Measurements from ENCODE around the gene CSTF3. TPM values are rescaled to one million over a fixed set of nuclear protein-coding genes. Genes with fewer than 3 reads are reported as not detected.

CSTF3 gene
- total and polyA plus RNA-seq, 10 of the 15 experiments (the other 5 are each of a cell fraction or from before 2014, with no cell fraction given), result 25.4 to 63.5 (median 49.5) TPM

GRCh38 chr11:33086017-33086416 lies 75.3 kb downstream of the CSTF3 start (continued):
- TF ChIP-seq ZBTB40 (IDR thresholded peaks at IDR 0.05; ENCODE audit: borderline replicate concordance) (no peak), HDAC2 (IDR thresholded peaks at IDR 0.05) (no peak), ZNF622 (IDR thresholded peaks at IDR 0.05) (no peak), NFXL1 (IDR thresholded peaks at IDR 0.05; ENCODE audit: borderline replicate concordance) (no peak), NR2C2 (IDR thresholded peaks at IDR 0.05; ENCODE audit: borderline replicate concordance, control insufficient read depth, insufficient read length, low read depth) (no peak), CHD1 (IDR thresholded peaks at IDR 0.05; ENCODE audit: low read depth, low read length) (no peak)

GRCh38 chr11:33083918-33084317 lies 77.4 kb downstream of the CSTF3 start:
- ChIA-PET SMC1A (ENCODE audit: uncharacterized antibody, unreplicated experiment) (no interaction called here), CTCF (no interaction called here), RAD21 (ENCODE audit: unreplicated experiment) (no interaction called here), POLR2A (interaction anchor here (0.6 kb wide), 1 partner anchor 10 kb away, joined by 3 read pairs; no protein-coding TSS in a partner anchor)
- FAIRE-seq, result no peak
- DNase-seq (ENCODE audit: low read depth, low spot score), result no peak
- Histone ChIP-seq H3K27ac (ENCODE audit: control insufficient read depth, insufficient read depth) (no peak overlapping the region), H3K79me2 (ENCODE audit: control insufficient read depth, insufficient read depth, low read length) (no peaks in the 10 kb centered on the region), H3K4me2 (ENCODE audit: control insufficient read depth, insufficient read depth) (no peak overlapping the region), H4K20me1 (ENCODE audit: control insufficient read depth, insufficient read depth) (no peaks in the 10 kb centered on the region), H3K9me3 (replicated peaks; ENCODE audit: control insufficient read depth, insufficient read depth, low read length) (no peaks in the 10 kb centered on the region), H3K36me3 (ENCODE audit: control insufficient read depth in 2 of 2, insufficient read depth in 2 of 2, low read length in 1 of 2) (peaks cover 0 to 11% of the 10 kb centered on the region in 2 experiments; a peak in 3 of 4 replicates), H3K27me3 (replicated peaks in 1 of 2; ENCODE audit: control insufficient read depth in 2 of 2, insufficient read depth in 2 of 2, low read length in 1 of 2) (no peaks in the 10 kb centered on the region), H3K4me1 (ENCODE audit: control insufficient read depth, insufficient read depth, low read length) (no peaks in the 10 kb centered on the region), H3K4me3 (no peak overlapping the region), H3K9ac (ENCODE audit: control insufficient read depth, insufficient read depth, low read length) (no peak overlapping the region), H2AFZ (ENCODE audit: control insufficient read depth, low read depth, low read length) (no peak overlapping the region)
- no TSS peak for BruUV-seq (replicated peaks)
- intact Hi-C loops (cut with micrococcal nuclease; ENCODE audit: unreplicated experiment), result no loop called here
- 100% methylated on average over 1 of the region's 1 CpG for WGBS (ENCODE audit: insufficient coverage, insufficient replicate concordance, low lambda C conversion rate, missing lambda C conversion rate)
- in situ Hi-C loops (cut with MboI), result no loop called here
- no peak for ATAC-seq
- TF ChIP-seq BMI1 (IDR thresholded peaks at IDR 0.05; ENCODE audit: borderline replicate concordance) (no peak), FOXM1 (IDR thresholded peaks at IDR 0.05; ENCODE audit: low read depth, low read length) (no peak), ZNF217 (IDR thresholded peaks at IDR 0.05) (no peak), MEF2B (IDR thresholded peaks at IDR 0.05; ENCODE audit: partially characterized antibody, poor library complexity, severe bottlenecking) (no peak), CBX3 (IDR thresholded peaks at IDR 0.05; ENCODE audit: borderline replicate concordance, low read depth) (no peak), SUPT20H (IDR thresholded peaks at IDR 0.05; ENCODE audit: borderline replicate concordance, control insufficient read depth, low read depth, low read length) (no peak), EGR1 (IDR thresholded peaks at IDR 0.05; ENCODE audit: borderline replicate concordance in 1 of 2, low read depth in 2 of 2, low read length in 2 of 2) (no peak), MYC (IDR thresholded peaks at IDR 0.05; ENCODE audit: insufficient read depth, insufficient read length, insufficient replicate concordance, low read length, severe bottlenecking) (no peak), SMARCA5 (IDR thresholded peaks at IDR 0.05) (no peak), TAF1 (IDR thresholded peaks at IDR 0.05; ENCODE audit: borderline replicate concordance, low read depth, low read length) (no peak), E2F4 (IDR thresholded peaks at IDR 0.05; ENCODE audit: low read depth, low read length) (no peak), BCL3 (IDR thresholded peaks at IDR 0.05; ENCODE audit: borderline replicate concordance, insufficient read depth, low read depth, low read length, poor library complexity, severe bottlenecking) (no peak)

Data from GM12878 (cell line).